ENCODE measurements around the gene SFRP2.

Gene SFRP2

DNA sequence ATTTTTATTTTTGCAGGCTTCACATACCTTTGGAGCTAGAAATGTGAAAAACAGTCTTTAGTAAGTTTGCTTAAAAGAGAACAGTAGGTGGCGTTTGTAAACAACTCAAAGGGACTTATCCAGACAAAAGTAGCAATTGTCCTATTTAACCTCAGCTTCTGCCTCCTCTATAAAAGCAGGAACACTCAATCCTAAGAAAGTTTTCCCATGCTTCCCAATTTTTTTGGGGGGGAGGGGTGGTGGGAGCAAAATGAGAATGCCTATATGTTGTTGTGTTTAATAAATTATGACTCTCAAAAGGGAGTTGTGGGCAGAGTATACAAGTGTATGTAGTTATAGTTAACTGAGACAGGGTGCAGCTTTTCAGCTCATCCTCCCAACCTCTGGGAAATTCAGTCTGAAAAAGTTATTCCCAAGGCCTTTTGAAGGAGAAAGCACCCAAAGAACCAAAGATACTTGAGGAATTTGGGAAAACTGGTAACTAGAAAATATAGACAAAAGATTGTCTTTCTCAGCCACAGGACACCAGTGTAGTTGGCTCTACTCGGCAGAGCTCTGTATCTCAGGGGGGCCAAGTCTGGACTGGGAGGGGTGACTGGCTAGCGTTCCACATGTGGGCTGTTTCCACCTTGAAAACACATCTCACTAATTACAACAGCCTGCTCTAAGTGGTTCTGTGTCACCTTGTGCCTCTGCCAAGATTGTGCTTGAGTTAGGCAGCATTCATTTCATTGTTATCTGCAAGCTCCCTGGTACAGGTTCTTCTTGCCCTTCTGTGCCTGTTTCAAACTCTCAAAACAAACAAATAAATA lies 2.8 kb downstream of the SFRP2 start:
- H3K9ac ChIP-seq (ENCODE audit: low read depth, low read length), result no peak overlapping the region
- H4K20me1 ChIP-seq (ENCODE audit: insufficient read depth, low read length), result no peaks in the 10 kb centered on the region
- peak; percentile 75 for ATAC-seq (ENCODE audit: insufficient read depth, low read depth)
- no peaks in the 10 kb centered on the region for H3K79me2 ChIP-seq (ENCODE audit: insufficient read depth, low read length)
- no peak overlapping the region for H3K27ac ChIP-seq (ENCODE audit: low read length)
- H3K36me3 ChIP-seq (ENCODE audit: insufficient read depth, low read length), result no peaks in the 10 kb centered on the region
- DNase-seq, result no peak
- H3K4me1 ChIP-seq (ENCODE audit: insufficient read depth, low read length), result no peaks in the 10 kb centered on the region
- H3K4me2 ChIP-seq (ENCODE audit: insufficient read depth, low read length), result no peak overlapping the region
- H3K27me3 ChIP-seq (ENCODE audit: insufficient read depth, low read length, poor library complexity), result no peaks in the 10 kb centered on the region
- no peak for TF ChIP-seq EZH2 (IDR thresholded peaks at IDR 0.05; ENCODE audit: borderline replicate concordance, low read depth, low read length, severe bottlenecking)
- TF ChIP-seq, protein P1, sequence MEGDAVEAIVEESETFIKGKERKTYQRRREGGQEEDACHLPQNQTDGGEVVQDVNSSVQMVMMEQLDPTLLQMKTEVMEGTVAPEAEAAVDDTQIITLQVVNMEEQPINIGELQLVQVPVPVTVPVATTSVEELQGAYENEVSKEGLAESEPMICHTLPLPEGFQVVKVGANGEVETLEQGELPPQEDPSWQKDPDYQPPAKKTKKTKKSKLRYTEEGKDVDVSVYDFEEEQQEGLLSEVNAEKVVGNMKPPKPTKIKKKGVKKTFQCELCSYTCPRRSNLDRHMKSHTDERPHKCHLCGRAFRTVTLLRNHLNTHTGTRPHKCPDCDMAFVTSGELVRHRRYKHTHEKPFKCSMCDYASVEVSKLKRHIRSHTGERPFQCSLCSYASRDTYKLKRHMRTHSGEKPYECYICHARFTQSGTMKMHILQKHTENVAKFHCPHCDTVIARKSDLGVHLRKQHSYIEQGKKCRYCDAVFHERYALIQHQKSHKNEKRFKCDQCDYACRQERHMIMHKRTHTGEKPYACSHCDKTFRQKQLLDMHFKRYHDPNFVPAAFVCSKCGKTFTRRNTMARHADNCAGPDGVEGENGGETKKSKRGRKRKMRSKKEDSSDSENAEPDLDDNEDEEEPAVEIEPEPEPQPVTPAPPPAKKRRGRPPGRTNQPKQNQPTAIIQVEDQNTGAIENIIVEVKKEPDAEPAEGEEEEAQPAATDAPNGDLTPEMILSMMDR (IDR thresholded peaks at IDR 0.05; ENCODE audit: borderline replicate concordance, extremely low read depth, low read length, poor library complexity, severe bottlenecking), result peak; percentile 72
- no peak overlapping the region for H2AFZ ChIP-seq (ENCODE audit: low read depth, low read length)
- H3K9me3 ChIP-seq (ENCODE audit: insufficient read depth, low read length, severe bottlenecking), result no peaks in the 10 kb centered on the region
- H3K4me3 ChIP-seq (ENCODE audit: low read depth in 1 of 2, low read length in 2 of 2), result no peak overlapping the region

DNA sequence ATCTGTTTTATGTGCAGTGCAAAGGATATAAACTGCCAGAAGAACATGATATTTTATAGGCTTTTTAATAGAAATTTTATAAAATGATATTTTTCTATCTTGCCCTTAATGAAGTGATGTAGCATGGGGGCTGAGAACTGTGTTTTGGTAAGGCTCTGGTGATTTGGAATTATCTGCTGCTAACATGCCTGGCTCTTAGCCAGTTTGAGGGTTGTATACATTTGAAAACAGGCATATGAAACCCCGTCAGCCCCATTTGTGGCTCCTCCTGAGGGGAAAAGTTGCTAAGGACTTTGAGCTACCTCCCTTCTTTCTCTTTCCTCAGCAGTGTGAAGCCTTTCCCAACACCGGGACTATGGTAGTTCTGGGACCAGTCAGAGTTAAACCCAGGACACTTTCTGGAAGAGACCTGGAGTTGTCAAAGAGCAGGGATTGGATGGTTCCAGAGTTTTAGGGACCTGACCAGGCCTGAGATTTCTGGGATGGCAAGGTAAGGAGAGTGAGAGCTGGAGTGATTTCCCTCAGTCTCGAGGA lies 4.7 kb downstream of the SFRP2 start:
- no peak overlapping the region for H3K4me2 ChIP-seq (ENCODE audit: insufficient read depth, low read length)
- ATAC-seq (ENCODE audit: insufficient read depth, low read depth) (no peak), DNase-seq (no peak)
- H3K27ac ChIP-seq (ENCODE audit: low read length), result no peak overlapping the region
- H3K9me3 ChIP-seq (ENCODE audit: insufficient read depth, low read length, severe bottlenecking), result no peaks in the 10 kb centered on the region
- TF ChIP-seq EZH2 (IDR thresholded peaks at IDR 0.05; ENCODE audit: borderline replicate concordance, low read depth, low read length, severe bottlenecking), result no peak
- TF ChIP-seq, protein P1 (IDR thresholded peaks at IDR 0.05; ENCODE audit: borderline replicate concordance, extremely low read depth, low read length, poor library complexity, severe bottlenecking), result no peak
- H3K36me3 ChIP-seq (ENCODE audit: insufficient read depth, low read length), result no peaks in the 10 kb centered on the region
- no peaks in the 10 kb centered on the region for H3K4me1 ChIP-seq (ENCODE audit: insufficient read depth, low read length)
- H3K4me3 ChIP-seq (ENCODE audit: low read depth in 1 of 2, low read length in 2 of 2), result no peak overlapping the region
- H3K27me3 ChIP-seq (ENCODE audit: insufficient read depth, low read length, poor library complexity), result no peaks in the 10 kb centered on the region
- H3K79me2 ChIP-seq (ENCODE audit: insufficient read depth, low read length), result no peaks in the 10 kb centered on the region
- no peak overlapping the region for H3K9ac ChIP-seq (ENCODE audit: low read depth, low read length)
- H2AFZ ChIP-seq (ENCODE audit: low read depth, low read length), result no peak overlapping the region
- no peaks in the 10 kb centered on the region for H4K20me1 ChIP-seq (ENCODE audit: insufficient read depth, low read length)

DNA sequence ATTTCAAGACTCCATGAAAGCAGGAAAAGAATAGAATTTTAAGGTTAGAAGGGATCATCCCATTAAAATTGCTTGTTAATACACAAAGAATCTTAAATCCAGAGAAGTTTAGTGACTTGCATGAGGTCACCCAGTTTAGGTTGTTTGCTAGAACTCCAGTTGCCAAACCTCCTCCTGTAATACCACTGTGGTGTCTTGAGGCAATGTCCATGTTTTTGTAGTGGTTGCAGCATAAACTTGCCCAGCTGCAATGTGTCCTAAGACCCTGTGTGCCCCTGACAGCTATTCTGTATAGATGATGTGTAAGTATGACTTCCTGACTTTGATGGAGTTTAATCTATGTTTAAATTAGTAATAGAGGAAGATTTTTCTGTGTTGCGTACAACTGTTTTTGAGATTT lies 6.3 kb downstream of the SFRP2 start:
- H3K4me1 ChIP-seq (ENCODE audit: insufficient read depth, low read length), result no peaks in the 10 kb centered on the region
- H3K4me3 ChIP-seq (ENCODE audit: low read depth in 1 of 2, low read length in 2 of 2), result no peak overlapping the region
- no peak for ATAC-seq (ENCODE audit: insufficient read depth, low read depth)
- H2AFZ ChIP-seq (ENCODE audit: low read depth, low read length), result no peak overlapping the region
- no peak overlapping the region for H3K27ac ChIP-seq (ENCODE audit: low read length)
- TF ChIP-seq EZH2 (IDR thresholded peaks at IDR 0.05; ENCODE audit: borderline replicate concordance, low read depth, low read length, severe bottlenecking), result no peak
- TF ChIP-seq, protein P1 (IDR thresholded peaks at IDR 0.05; ENCODE audit: borderline replicate concordance, extremely low read depth, low read length, poor library complexity, severe bottlenecking), result no peak
- no peaks in the 10 kb centered on the region for H3K79me2 ChIP-seq (ENCODE audit: insufficient read depth, low read length)
- DNase-seq, result no peak
- H3K4me2 ChIP-seq (ENCODE audit: insufficient read depth, low read length), result no peak overlapping the region
- H4K20me1 ChIP-seq (ENCODE audit: insufficient read depth, low read length), result no peaks in the 10 kb centered on the region
- no peaks in the 10 kb centered on the region for H3K9me3 ChIP-seq (ENCODE audit: insufficient read depth, low read length, severe bottlenecking)
- no peaks in the 10 kb centered on the region for H3K27me3 ChIP-seq (ENCODE audit: insufficient read depth, low read length, poor library complexity)
- H3K36me3 ChIP-seq (ENCODE audit: insufficient read depth, low read length), result no peaks in the 10 kb centered on the region
- no peak overlapping the region for H3K9ac ChIP-seq (ENCODE audit: low read depth, low read length)
